Ramos (cell line): ENCODE results near the gene SPAG16.
"Not testable (repeated sequence)": the region's sequence is repeated elsewhere in the genome, so short reads cannot be mapped to it uniquely, and the experiment has no call there.

Source experiments
- in situ Hi-C: fragments of 300-500 bp; cut with MboI; formaldehyde crosslinking; loops from one replicate; pipeline ENCODE4 v1.14.3; 2022; ENCODE audit warnings: low sequenced_read_pairs; ENCODE audit not compliant: unreplicated experiment

Gene SPAG16

DNA sequence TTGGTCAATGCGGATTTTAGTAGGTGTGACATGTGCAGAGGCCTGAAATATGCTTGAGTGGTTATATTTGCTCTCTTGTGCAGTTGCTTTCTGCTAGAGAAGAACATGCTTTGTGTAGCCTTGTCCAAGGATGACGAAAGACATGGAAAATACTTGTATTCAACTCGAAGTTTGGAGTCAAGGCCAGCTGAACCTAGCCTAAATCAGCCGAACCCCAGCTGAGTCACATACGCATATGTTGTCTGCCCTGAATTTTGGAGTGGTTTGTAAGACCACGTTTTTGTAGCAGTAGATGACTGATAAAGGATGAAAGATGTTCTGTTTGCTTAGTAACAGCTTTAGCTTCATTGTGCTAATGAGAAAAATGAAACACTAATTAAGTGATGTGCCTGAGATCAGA lies 22.5 kb upstream of the SPAG16 start:
- in situ Hi-C loops: no loop called here

DNA sequence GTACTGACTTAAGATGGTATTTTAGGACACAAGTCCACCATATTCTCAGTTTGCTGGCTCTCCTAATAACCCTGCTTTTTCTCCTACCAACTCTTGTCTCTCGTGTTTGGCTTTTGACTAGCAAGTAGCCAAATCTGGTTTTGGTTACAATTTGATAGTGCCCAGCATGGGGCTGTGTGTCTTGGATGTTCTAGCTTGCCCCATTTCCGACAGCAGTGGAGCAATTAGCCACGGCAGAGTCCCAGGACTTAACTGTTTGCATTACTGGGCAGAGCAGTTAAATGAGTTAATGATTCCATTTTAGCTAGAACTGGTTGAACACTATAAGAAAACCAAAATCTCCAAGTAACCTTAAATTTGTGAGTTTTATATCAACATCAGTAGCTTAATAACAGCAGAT lies 18.6 kb upstream of the SPAG16 start:
- in situ Hi-C loops: no loop called here

DNA sequence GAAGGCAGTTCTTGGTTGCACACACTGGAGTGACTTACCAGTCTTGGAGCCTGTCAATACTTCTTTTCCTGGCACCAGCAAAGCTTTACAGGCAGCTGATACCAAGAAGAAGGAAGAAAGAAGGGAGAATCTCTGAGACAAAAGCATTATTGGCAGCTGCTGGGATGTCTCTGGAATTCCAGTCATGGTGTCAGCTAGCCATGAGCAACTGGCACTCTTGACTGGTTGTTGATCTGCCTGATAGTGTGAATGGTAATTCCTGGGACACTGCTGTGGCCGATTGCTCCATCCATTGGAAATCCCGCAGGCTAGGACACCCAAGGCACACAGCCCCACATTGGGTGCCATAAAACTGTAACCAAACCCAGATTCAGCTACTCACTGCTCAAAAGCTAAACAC lies 17.8 kb upstream of the SPAG16 start:
- in situ Hi-C loops: no loop called here

DNA sequence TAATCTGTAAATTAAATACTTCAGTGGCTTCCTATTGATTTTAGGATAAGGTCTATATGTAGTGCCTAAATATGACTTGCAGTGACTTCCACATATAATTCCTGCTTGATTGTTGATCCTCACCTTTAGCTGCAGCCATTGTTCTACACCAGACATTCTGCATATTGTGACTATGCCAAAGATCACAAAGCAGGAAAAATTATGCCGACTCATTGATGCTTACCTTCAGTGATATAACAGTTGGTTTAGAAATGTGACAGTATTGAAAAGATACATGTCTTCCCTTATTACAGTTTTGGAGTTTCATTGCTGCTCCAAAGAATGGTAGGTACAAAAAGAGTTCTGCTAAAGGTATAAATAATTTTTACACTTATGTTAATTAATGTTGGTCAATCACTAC lies 12.3 kb upstream of the SPAG16 start:
- in situ Hi-C loops: no loop called here

DNA sequence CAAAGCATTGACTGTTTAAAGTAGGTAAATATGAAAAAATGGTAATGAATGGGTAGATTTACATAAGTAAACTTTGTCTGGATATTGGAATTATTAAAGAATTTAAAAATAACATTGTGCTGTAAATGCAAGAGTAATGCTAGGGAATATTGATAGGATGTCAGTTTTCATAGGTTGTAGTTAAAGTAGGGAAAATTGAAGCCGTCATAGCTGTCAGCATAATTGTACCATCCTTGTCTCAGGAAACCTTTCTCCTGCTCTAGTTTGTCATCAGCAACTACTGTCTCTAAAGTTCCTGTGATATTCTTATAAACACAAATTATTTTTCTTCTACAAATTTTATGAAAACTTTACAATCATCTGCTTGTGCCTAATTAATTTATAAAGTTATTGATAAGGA lies 10.1 kb upstream of the SPAG16 start:
- in situ Hi-C loops: no loop called here

DNA sequence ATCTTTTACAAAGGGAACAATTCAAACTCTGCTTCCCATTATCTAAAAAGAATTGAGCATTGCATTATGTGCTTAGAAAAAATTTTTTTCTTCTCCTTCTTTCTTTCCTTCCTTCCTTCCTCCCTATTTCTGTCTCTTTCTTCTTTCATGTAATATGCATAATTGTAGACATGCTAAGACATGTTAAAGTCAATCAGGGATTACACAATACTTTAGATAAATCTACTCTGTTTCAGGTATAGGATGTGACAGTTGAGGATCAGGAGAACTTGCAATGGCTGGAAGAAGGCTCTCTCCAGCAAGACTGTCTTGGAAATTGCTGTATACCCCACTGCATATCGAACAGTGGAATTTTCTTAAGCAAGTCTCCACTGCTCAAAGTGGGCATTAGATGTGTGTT lies 9.0 kb upstream of the SPAG16 start:
- in situ Hi-C loops: no loop called here

DNA sequence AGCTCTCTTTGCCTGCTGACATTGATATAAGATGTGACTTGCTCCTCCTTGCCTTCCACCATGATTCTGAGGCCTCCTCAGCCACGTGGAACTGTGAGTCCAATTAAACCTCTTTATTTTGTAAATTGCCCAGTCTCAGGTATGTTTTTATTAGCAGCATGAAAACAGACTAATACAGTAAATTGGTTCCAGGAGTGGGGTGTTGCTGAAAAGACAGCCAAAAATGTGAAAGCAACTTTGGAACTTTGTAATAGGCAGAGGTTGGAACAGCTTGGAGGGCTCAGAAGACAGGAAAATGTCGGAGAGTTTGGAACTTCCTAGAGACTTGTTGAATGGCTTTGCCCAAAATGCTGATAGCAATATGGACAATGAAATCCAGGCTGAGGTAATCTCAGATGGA lies 7.1 kb upstream of the SPAG16 start:
- in situ Hi-C loops: not testable (repeated sequence)

DNA sequence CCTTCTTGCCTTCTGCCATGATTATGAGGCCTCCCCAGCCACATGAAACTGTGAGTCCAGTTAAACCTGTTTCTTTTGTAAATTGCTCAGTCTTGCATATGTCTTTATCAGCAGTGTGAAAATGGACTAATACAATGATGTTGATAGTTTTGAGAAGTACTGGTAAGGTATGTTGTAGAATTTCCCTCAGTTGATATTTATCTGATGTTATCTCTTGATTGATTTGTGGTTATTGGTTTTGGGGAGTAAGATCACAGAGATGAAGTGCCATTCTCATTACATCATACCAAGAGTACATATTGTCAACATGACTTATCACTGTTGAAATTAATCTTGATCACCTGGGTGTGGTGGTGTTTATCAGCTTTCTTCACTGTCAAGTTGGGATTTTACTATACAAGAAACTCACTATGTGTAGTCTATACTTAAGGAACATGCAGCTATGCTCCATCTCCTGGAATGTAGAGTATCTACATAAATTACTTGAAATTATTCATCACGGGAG lies 5.1 kb upstream of the SPAG16 start:
- in situ Hi-C loops: no loop called here

DNA sequence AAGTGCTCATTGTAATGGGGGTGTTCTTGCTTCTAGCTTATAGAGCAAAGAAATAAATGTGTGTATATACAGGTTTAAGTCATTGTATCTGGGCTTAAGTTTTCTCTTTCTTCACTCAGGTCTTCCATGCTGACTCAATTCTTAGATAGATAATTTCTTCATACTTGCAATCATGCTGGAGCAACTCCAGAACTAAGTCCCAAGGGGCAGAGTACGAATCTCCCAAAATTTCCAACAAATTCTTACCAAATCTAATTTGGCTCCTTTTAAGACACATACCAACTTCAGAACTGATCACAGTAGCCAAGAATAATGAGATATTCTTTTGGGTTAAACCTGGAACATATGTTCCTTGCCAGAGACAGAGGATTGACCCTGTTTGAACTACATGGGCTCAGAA lies 4.3 kb upstream of the SPAG16 start:
- in situ Hi-C loops: no loop called here

DNA sequence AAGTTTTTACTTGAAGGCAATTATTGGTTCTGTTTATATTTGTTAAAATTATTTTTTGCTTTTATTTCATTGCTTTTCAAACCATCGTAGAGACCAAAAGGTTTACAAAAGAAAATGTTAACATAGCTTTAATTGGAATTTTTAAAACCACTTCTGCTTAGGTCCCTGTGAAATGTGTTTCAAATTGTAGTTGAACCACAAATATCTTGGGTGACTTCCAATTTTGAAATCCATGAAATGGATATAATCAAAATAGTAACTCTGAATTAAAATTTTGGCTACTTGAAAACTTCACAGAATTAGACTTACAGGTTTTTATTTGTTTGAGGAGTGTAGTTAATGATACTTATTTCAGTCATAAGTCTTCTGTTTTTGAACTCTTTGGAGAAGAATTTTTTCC lies 3.1 kb upstream of the SPAG16 start:
- in situ Hi-C loops: no loop called here

DNA sequence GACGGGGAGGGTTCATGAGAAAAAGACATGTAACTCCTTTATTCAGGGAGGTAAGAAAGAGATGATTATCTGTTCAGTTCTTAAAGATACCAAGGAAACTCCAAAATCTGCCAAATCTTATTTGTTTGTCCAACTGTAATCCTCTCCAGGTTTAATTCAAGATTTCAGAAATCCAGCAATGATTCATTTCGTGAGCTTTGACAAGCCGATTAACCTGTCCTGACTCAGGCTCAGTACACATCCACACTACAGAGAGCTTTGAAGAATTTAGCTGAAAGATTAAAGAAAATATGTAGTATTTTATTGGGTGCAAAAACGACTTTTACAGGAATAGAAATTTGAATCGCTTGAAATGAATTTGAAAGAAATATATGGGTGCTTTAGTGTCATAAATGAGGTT lies 1.1 kb downstream of the SPAG16 start:
- in situ Hi-C loops: no loop called here

DNA sequence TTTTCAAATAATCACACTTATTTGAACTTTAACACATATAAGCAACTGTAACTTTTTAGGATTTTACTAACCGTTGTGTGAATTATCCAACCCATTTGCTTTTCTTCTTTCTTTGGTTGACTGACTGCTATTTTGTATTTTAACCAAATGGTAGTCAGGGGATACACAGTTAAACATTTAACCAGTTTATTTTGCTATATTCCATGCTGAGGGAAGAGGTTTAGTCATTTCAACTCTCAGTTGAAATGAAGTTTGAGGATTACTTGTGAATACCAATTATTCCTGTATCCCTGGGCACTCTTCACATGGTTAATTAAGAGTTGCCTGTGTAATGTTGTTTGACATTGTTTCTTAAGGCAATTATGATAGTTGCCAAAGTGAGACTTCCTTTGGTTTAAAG lies 1.9 kb downstream of the SPAG16 start:
- in situ Hi-C loops: no loop called here

DNA sequence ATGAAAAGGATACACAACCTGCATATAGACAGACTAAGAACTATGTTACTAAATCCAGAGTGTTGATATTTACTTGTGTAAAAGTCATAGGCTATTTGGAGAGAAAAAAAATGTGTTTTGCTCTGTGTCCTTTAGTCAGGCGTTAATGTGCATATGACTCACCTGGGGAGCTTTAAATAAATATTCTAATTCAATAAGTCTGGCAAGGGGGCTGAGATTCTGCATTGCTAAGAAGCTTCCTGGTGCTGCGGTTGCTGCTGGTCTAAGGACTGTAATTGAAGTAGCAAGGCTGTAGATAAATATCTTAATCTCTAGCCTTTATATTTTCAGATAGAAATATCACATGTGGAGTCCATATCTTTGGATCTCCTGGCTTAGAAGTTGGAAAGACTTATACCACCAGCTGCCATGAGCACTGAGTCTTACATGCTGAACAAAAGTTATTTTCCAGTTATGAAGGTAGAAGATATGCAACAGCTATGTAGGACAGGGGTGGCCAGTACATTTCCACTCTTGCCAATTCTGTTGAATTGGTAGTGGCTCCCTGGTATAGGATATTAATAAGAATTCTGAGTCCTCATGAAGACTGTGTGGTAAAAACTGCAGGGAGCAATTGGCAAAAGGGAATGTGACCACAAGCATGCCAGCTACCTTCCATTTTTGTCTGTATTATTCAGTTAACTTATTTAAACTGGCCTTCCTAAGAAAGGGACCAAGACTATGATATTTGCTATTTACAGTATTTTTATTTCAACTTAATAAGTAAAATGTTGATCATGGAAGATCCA lies 4.8 kb downstream of the SPAG16 start:
- in situ Hi-C loops: no loop called here

DNA sequence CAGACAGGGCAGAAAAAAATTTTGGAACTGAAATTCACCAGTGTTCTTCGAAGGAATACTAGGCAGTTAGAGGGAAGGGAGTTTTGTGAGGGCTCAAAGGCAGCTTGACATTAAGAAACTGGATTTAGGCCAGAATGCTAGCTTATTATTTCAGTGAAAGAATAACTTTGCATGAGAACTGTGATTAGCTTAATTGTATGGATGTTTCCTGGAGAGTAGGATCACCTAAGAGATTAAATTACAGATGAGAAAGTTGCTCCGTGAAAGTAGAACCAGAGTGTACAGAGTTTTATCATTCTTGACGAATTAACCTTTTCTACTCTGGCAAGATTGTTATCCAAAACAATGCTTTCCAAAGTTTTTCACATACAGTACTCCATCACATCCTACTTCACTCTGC lies 6.2 kb downstream of the SPAG16 start:
- in situ Hi-C loops: no loop called here

DNA sequence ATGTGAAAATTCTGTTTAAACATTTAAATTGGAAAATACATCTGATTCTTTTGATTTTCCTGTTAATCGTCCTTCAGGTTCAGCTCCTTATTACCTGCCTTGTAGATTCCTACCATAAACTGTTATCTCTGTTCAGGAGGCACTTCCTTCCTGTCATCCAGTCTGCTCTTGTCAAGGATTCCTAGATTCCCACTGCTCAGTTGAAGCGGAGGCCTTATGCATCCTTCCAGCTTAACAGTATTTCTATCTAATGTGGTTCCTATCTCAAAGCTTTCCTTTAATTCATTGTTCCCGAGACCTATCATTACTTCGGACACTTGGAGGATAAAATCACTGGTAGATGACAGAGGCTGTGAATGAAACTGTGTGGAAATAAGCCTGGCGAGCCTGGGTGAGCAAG lies 12.0 kb downstream of the SPAG16 start:
- in situ Hi-C loops: no loop called here

DNA sequence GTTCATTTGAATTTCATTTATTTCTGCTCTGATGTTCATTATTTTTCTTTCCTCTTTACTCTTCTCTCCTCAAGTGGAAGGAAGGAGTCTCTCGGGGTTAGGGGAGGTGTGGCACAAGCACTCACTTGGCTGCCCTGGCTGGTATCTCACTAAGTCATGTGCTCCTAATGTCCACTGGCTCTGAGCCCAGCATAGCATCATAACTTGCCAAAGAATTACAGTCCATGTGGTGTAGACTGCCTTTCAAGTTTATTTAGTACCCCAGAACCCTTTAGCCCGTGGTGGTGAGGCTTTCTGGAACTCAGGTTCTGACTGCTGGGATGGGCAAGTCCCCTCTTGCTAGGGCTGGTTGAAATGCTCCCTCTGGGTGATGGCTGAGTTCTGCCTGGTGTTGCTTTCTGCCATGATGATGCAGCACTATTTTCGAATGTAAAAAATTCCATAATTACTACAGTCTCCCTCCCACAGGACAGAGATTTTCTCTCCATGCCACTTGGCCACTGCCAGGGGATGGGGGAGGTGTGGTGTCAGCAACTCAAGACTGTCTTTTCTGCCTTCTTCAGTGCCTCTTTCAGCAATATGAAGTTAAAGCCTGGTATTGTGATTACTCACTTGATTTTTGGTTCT lies 22.2 kb downstream of the SPAG16 start:
- in situ Hi-C loops: no loop called here

DNA sequence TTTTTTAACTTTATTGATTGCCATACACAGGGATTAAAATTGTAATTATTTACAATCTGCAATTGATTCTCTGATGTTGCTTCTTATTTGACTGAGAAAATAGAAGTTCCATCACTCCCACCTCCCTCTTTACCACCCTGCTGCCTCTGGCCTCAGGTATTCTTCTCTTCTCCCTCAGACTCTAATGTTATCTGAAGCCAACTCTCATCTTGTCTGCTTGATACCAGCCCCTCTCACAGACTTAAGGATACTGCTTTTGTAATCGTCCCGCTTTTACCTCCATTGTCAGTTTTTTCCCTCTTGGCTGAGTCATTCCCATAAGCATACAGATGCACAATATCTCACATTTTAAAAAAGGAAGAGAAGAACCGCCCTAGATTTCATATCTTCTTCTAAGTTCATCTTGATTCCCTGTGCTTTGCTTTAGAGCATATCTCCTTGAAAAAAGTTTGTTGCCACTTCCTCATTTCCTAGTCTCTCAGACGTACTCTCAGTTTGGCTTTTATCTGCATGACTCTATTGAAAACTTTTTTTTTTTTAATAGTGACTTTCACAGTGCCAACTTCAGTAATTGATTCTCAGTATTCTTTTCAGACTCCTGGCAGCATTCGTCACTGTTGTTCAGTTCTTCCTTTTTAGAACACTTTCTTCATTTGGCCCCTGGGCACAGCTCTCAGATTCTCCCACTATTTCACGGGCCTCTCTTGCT lies 31.1 kb downstream of the SPAG16 start:
- in situ Hi-C loops: no loop called here

DNA sequence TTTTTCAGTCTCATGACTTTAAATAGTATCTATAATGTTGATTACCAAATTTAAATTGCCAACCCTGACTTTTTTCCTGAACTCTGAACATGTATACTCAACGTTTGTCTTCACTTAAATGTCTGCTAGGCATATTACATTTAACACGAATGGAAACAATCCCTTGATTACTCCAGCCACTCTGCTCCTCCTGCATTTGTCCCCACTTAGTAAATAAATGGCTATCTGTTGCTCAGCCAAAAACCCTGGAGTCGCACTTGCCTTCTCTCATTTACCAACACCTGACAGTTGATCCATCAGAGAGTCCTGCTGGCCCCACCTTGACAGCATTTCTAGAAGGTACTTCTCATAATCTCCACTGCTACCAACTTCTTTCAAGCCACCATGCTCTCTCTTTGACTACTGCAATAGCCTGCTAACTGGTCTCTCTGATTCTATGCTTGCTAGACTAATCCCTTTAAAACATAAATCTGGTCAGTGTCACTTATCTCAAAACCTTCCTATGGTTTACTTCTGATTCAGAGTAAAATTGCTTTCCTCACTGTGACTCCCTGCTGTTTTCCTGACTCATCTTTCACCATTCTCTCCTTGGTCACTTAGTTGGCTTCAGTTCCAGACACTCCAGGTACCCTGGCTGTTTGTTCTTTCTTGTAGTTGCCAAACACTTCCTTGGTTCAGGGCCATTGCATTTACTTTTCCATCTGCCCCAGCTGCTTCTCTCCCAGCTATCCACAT lies 31.9 kb downstream of the SPAG16 start:
- in situ Hi-C loops: no loop called here

DNA sequence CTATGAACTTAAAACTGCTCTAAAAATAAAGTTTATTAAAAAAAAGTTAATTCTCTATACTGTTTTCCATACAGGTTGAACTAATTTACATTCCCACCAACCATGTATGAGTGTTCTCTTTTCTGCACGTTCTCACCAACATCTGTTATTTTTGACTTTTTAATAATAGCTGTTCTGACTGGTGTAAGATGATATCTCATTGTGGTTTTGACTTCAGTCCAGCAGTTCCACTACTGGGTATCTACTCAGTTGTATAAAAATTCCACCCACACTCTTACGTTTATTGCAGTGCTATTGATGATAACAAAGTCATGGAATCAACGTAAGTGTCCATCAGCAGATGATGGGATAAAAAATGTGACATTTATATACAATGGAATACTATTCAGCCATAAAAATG lies 33.7 kb downstream of the SPAG16 start:
- in situ Hi-C loops: no loop called here

DNA sequence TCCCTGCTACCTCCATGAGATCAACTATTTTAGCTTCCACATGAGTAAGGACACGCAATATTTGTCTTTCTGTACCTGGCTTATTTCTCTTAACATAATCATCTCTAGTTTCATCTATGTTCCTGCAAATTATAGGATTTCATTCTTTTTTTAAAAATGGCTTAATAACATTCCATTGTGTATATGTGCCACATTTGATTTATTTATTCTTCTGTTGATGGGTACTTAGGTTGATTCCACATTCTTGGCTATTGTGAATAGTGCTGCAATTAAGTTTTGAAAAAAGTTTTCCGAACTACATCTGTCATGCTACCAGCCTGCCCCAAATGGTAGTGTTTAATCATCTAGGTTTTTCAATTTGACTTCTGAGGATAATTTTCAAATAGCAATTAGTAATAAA lies 36.3 kb downstream of the SPAG16 start:
- in situ Hi-C loops: no loop called here
